GM18526 (cell line): ENCODE data around the gene IQUB.

Experiments used
- POLR2A ChIP-seq: IDR thresholded peaks from 3 replicates; pipeline ENCODE4 v1.6.1; 2011; ENCODE audit not compliant: insufficient read length; ENCODE audit errors: extremely low read depth

Gene IQUB

DNA sequence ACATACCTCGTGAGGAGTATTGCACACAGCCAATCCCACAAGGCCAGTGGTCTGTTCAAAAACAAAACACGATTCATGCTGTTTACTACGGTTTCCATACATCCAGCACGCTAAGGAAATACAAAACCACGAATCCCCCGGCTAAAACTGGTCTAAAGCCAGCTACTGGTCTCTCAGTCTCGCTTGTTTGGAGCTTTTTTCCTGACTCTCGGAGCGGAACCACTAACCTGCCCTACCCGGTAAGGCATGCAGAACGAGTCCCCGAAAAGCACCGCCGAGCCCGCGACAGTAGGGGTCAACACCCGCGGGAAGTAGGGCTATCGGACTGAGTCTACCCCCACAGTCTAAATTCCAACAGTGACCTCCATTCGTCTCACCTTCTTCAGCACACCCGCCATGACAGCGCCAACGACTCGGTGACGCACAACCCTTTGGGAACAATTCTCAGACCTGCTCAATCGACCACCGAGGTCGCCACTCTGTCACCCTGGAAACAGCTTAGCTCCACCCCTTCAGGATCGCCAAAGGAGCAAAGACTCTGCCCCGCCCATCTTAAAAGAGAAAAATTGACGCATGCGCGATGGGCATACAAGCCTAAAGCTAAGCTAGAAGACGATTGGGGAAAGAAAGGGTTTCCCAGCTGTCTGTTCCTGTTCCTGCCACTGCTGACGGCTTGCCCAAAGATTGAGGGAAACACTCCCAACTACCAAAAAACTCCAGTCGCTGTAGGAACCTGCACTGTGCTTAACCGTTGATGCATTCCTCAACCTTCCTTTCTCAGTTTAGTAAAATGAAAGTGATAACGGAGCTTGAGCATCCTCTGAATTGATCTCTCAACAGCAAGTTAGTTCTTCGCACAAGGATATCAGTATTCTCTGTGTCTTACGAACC, 23.2 kb upstream of the IQUB start, which contains the start of gene NDUFA5:
Gene NDUFA5, minus strand, starts transcription at position 421 of the 891 bp plus-strand sequence. Its CDS starts 23 bp downstream, at position 398.
- peak; percentile 66 for TF ChIP-seq POLR2A

DNA sequence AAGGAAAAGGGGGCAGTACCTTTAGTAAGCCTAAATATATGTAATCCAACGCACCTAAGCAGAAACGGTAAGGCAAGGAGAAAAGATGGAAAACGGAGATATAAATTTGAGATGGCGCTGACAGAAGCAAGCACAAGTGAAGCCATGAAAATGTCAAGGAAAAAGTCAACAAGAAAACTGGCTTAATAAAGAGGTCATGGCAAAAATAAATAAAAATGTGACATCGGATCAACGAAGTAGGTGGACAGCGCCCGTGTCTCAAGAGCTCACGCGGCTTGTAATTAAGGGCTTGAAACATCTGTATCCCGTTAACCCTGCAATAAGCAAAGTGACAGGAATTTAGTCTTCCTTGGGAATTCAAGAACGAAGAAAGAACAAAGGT, 22.6 kb upstream of the IQUB start:
- no peak for TF ChIP-seq POLR2A

DNA sequence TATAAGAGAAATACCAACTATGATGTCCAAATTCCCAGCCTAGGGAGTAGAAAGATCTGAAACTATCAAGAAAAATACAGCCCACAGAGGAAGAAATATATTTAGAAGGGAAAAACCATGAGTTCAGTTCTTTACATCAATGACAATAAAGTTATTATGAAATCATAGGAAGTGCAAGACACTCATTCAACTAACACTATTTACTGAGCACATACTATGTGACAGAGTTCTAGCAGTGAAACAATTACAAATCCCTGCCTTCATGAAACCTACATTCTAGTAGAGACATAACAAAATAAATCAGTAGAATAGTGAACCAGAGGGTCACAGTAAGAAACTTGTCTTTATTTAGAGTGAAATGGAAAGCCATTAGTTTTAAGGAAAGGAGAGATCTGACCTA, 21.1 kb upstream of the IQUB start:
- no peak for TF ChIP-seq POLR2A

GRCh38 chr7:123553159-123553558, 18.8 kb upstream of the IQUB start:
- no peak for TF ChIP-seq POLR2A

GRCh38 chr7:123552641-123553040, 18.2 kb upstream of the IQUB start:
- no peak for TF ChIP-seq POLR2A

- no peak for TF ChIP-seq POLR2A
Observed at GRCh38 chr7:123548406-123548805, 14.0 kb upstream of the IQUB start.

DNA sequence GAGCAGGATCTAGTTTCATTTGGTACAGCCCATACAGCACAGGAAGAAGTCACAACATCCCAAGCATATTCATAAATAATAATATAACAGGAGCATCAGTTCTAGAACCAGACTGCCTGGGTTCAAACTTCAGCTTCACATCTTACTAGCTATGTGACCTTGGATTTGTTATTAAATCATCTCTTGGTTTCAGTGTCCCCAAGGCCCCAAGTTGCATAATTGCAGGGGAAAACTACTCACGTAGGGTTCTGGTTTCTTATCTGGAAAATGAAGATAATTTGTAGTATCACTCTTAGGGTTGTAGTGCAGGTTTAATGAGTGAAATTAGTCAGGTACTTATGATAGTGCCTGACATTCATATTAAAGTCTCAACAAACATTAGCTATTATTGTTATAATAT, 5.5 kb upstream of the IQUB start:
- TF ChIP-seq POLR2A: no peak

GRCh38 chr7:123538897-123539296, 4.5 kb upstream of the IQUB start:
- no peak for TF ChIP-seq POLR2A

DNA sequence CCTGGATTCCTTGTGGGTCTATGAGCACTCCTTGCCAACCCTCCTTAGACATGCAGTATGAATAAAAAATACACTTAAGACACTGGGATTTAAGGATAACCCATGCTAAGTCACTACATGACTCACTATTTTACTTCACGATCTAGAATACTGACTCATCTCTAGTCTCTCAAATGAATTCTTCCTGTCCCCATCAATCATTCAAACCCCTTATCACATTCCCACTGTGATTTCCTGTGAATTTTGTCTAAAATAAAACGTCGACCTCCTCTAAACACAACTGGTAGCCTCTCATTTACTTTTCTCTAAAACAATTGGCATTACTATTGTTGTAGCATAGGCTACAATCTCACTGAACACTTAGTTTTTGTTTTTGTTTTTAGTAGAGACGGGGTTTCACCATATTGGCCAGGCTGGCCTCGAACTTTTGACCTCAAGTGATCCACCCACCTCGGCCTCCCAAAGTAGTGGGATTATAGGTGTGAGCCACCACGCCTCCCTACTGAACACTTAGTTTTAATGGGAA, 3.9 kb upstream of the IQUB start:
- TF ChIP-seq POLR2A: no peak

DNA sequence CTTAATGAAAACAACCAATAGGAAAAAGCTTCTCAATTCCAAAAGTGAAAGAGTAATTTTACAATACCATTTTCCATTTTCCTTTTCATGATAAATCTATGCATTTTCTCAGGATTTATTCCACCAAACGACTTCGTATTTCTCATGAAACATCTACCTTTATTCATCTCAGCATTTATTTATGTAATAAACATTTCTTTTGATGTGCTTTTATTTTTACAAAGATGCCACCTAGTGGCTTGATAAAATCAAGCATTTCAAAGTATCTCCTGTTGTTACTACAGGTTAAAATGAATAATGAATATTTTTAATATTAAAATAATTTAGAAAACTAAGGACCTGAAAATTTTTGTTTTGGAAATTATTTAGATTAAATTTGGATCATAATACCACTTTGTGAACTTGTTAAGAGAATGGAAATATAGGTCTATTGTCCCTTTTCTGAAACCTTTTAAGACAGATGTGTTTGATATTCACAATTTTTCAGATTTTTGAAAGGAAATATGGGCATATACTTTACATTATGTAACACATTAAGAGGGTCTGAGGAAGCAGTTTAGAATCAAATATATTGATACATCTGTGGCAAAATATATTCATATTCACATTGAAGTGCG, 2.7 kb upstream of the IQUB start:
- TF ChIP-seq POLR2A: no peak

GRCh38 chr7:123535517-123535916, 1.1 kb upstream of the IQUB start:
- no peak for TF ChIP-seq POLR2A

DNA sequence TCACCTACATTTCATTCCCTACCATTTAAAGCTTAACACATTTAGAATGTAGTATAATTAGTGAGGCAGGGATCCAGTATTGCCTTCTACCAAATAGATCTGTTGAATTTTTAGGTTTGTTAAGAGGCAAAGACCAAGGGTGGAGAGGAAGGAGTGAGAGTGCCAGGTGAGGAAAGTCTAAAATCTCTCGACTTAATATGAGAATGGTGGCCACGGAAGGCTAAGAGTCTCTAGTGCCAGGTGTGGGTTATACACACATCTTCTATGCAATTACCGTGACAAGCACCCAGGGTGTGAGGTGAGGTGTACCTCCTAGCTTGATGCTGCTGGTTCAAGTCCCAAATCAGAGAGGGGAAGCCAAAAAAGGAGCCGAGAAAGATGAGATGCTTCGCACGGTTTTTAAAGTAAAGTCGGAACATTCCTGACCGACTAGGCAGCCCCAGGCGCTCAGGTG, 439 bp downstream of the IQUB start:
- no peak for TF ChIP-seq POLR2A

- no peak for TF ChIP-seq POLR2A
Observed at GRCh38 chr7:123533553-123533917, 860 bp downstream of the IQUB start.

DNA sequence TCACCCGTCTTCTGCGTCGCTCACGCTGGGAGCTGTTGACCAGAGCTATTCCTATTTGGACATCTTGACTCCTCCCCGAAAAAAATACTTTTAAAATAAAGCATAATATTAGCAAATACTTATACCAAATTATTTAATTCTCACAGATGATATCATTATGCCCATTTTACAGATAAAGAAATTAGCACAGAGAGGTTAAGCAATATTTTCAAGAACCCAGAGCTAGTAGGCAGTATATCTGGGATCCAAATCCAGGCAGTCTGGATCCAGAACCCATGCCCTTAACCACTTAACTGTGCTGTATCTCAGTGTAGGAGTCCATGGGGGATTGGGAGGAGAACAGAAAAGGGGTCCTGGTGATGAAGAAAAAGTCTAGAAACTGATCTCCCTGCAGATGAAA, 6.1 kb downstream of the IQUB start:
- no peak for TF ChIP-seq POLR2A

DNA sequence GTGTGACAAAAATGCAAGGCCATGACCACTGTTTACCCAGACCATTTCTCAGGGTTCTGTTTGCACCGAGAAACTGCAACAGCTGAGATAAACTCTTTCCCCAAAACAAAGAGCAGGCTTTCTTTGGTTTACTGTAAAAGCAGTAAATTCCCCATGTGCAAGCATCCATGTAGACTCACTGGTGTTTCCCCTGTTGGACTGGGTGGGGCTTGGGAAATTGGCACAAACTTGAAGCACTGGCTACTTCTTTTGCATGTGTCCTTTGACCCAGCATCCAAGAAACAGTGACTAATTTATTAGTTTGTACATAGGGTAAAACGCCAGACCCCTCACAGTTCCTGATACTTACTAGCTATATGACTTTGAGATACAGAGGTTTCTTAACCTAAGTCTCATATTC, 12.3 kb downstream of the IQUB start:
- no peak for TF ChIP-seq POLR2A

- no peak for TF ChIP-seq POLR2A
Observed at GRCh38 chr7:123505221-123505620, 29.2 kb downstream of the IQUB start.
